Smooth muscle cell (in vitro differentiated cells): Measurements from ENCODE around the gene ZDHHC14. TPM values are rescaled to one million over a fixed set of nuclear protein-coding genes. Genes with fewer than 3 reads are reported as not detected.

ENCODE experiments used
- DNase-seq: peaks from one replicate; lab custom pipeline; 2025; ENCODE audit not compliant: unreplicated experiment; lab: John Stamatoyannopoulos, UW
- H2AFZ ChIP-seq: fragments of 200-600 bp; sonication (generic); 2 replicates; pipeline ENCODE4 v1.6.0; 2016; ENCODE audit warnings: antibody characterized with exemption, low read depth, mild to moderate bottlenecking
- H3F3A ChIP-seq: fragments of 200-600 bp; sonication (generic); 2 replicates; pipeline ENCODE4 v1.6.0; 2017; ENCODE audit warnings: antibody characterized with exemption, low read depth
- H3K27ac ChIP-seq: fragments of 200-600 bp; sonication (generic); 2 replicates; pipeline ENCODE4 v1.5.1; 2016; ENCODE audit warnings: low read depth, mild to moderate bottlenecking
- H3K27me3 ChIP-seq: fragments of 200-600 bp; sonication (generic); 2 replicates; pipeline ENCODE4 v1.6.1; 2016; ENCODE audit warnings: low read depth, mild to moderate bottlenecking
- H3K36me3 ChIP-seq: fragments of 200-600 bp; sonication (generic); 2 replicates; pipeline ENCODE4 v1.5.1; 2016; ENCODE audit warnings: low read depth
- H3K4me1 ChIP-seq: fragments of 200-600 bp; sonication (generic); 2 replicates; pipeline ENCODE4 v1.5.1; 2016; ENCODE audit warnings: low read depth
- H3K4me2 ChIP-seq: fragments of 200-600 bp; sonication (generic); 2 replicates; pipeline ENCODE4 v1.6.0; 2016; ENCODE audit warnings: mild to moderate bottlenecking
- H3K4me3 ChIP-seq: fragments of 200-600 bp; sonication (generic); 2 replicates; pipeline ENCODE4 v1.5.1; 2016; ENCODE audit warnings: mild to moderate bottlenecking
- H3K79me2 ChIP-seq: fragments of 200-600 bp; sonication (generic); 2 replicates; pipeline ENCODE4 v1.6.0; 2016; ENCODE audit warnings: low read depth, mild to moderate bottlenecking
- H3K9ac ChIP-seq: fragments of 200-600 bp; sonication (generic); 2 replicates; pipeline ENCODE4 v1.6.0; 2016; ENCODE audit warnings: low read depth
- H3K9me3 ChIP-seq: fragments of 200-600 bp; sonication (generic); replicated peaks from 2 replicates; pipeline ENCODE4 v1.5.1; 2016; ENCODE audit warnings: low read depth
- H4K20me1 ChIP-seq: fragments of 200-600 bp; sonication (generic); 2 replicates; pipeline ENCODE4 v1.6.0; 2016; ENCODE audit warnings: low read depth
- CTCF ChIP-seq: fragments of 200-600 bp; sonication (generic); IDR thresholded peaks from 2 replicates; pipeline ENCODE4 v1.5.1; 2017; ENCODE audit warnings: borderline replicate concordance, mild to moderate bottlenecking, antibody characterized with exemption; ENCODE audit not compliant: insufficient read depth, poor library complexity, severe bottlenecking
- WGBS: methylation state at CpG from one replicate; pipeline ENCODE4 v1.1.7; 2016; ENCODE audit warnings: low lambda C conversion rate; 5-methylcytosine and 5-hydroxymethylcytosine counted together
- polyA plus RNA-seq: library from polyadenylated mRNA; unstranded; fragments of >200 nt; fragmentation: Nextera tagmentation; extraction: Ambion mirVana; gene quantifications from 2 replicates; pipeline ENCODE4 v1.2.1, GENCODE V29; 2016
- total RNA-seq: library from RNA; depleted of rRNA; stranded (reverse); fragments of >200 nt; gene quantifications from 2 replicates; pipeline ENCODE4 v1.2.3, GENCODE V29; 2014

Gene ZDHHC14
- total and polyA plus RNA-seq, 2 experiments from 2014 or later, result 1.3 to 1.6 TPM

DNA sequence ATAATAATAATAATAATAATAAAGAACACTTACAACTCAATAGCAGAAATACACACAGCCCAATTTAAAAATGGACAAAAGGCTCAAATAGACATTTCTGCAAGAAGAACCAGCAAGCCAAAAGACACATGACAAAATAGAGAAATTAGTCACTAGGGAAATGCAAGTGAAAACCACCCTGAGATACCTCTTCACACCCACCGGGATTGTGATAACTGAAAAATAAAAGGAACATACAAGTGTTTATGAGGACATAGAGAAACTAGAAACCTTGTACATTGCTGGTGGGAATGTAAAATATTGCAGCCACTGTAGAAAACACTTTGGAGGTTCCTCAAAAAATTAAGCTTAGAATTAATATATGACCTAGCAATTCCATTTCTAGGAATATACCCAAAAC, 59.2 kb downstream of the ZDHHC14 start:
- H3K36me3 ChIP-seq, result no peaks in the 10 kb centered on the region
- no peak overlapping the region for H2AFZ ChIP-seq
- WGBS, result 95% methylated on average over 1 of the region's 1 CpG
- no peaks in the 10 kb centered on the region for H4K20me1 ChIP-seq
- no peaks in the 10 kb centered on the region for H3F3A ChIP-seq
- no peaks in the 10 kb centered on the region for H3K4me1 ChIP-seq
- no peaks in the 10 kb centered on the region for H3K27me3 ChIP-seq
- H3K4me3 ChIP-seq, result no peak overlapping the region
- H3K9ac ChIP-seq, result no peak overlapping the region
- H3K9me3 ChIP-seq, result no peaks in the 10 kb centered on the region
- H3K4me2 ChIP-seq, result no peak overlapping the region
- no peak for DNase-seq
- no peak overlapping the region for H3K27ac ChIP-seq
- no peak for TF ChIP-seq CTCF
- H3K79me2 ChIP-seq, result no peaks in the 10 kb centered on the region

GRCh38 chr6:157442291-157442690, 61.3 kb downstream of the ZDHHC14 start:
- TF ChIP-seq CTCF, result no peak
- H3K27ac ChIP-seq, result no peak overlapping the region
- no peaks in the 10 kb centered on the region for H3K79me2 ChIP-seq
- H4K20me1 ChIP-seq, result no peaks in the 10 kb centered on the region
- 70% methylated on average over 12 of the region's 12 CpGs for WGBS
- no peaks in the 10 kb centered on the region for H3F3A ChIP-seq
- DNase-seq, result no peak
- no peaks in the 10 kb centered on the region for H3K36me3 ChIP-seq
- no peak overlapping the region for H3K4me3 ChIP-seq
- H3K9ac ChIP-seq, result no peak overlapping the region
- no peaks in the 10 kb centered on the region for H3K27me3 ChIP-seq
- H3K4me2 ChIP-seq, result no peak overlapping the region
- no peaks in the 10 kb centered on the region for H3K9me3 ChIP-seq
- H2AFZ ChIP-seq, result no peak overlapping the region
- no peaks in the 10 kb centered on the region for H3K4me1 ChIP-seq

GRCh38 chr6:157443066-157443800, 62.2 kb downstream of the ZDHHC14 start:
- WGBS, result 71% methylated on average over 6 of the region's 6 CpGs
- DNase-seq, result no peak
- H4K20me1 ChIP-seq, result no peaks in the 10 kb centered on the region
- no peaks in the 10 kb centered on the region for H3F3A ChIP-seq
- H3K27ac ChIP-seq, result no peak overlapping the region
- H2AFZ ChIP-seq, result no peak overlapping the region
- H3K4me1 ChIP-seq, result no peaks in the 10 kb centered on the region
- no peak overlapping the region for H3K4me3 ChIP-seq
- H3K9me3 ChIP-seq, result no peaks in the 10 kb centered on the region
- no peaks in the 10 kb centered on the region for H3K79me2 ChIP-seq
- no peak overlapping the region for H3K4me2 ChIP-seq
- no peak for TF ChIP-seq CTCF
- no peaks in the 10 kb centered on the region for H3K27me3 ChIP-seq
- H3K9ac ChIP-seq, result no peak overlapping the region
- H3K36me3 ChIP-seq, result no peaks in the 10 kb centered on the region

DNA sequence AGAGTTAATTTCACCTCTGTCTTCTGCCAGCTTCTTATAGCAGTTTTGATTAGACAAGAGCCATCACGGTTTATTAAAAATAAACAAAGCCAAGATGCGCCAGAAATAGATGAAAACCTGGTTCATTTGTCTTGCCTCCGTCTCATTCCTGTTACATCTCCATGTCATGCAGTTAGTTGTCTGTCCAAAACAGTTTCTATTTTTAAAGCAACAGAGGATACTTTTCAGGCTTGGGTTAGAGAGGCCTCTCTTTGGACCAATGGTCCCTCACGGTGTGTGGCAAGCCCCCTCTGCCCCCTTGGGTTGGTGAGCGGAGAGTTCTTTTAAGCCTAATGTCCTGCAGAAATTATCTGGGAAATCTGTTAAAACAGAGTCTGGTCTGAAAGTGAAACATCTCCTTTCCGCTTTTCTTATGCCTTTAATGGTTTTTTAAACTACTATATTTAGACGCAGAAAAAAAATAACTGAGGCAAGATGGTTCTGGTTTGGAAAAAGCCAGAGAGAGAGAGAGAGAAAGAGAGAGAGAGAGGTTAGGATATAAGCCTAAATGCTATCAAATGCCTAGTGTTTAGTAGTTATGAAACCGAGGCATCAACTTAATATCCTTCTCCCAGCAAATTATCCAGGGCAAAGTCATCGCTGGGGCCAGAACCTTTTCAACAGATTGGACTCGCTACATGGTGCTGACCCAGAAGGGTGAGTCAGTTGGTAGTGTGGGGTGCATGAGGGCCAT, 64.5 kb downstream of the ZDHHC14 start:
- Histone ChIP-seq H3K36me3 (no peaks in the 10 kb centered on the region), H3K27me3 (no peaks in the 10 kb centered on the region), H3K4me3 (no peak overlapping the region), H3K9me3 (no peaks in the 10 kb centered on the region), H3K27ac (no peak overlapping the region), H3K79me2 (no peaks in the 10 kb centered on the region), H3K9ac (no peak overlapping the region), H3K4me1 (no peaks in the 10 kb centered on the region), H2AFZ (no peak overlapping the region), H4K20me1 (no peaks in the 10 kb centered on the region), H3F3A (no peaks in the 10 kb centered on the region), H3K4me2 (no peak overlapping the region)
- 85% methylated on average over 10 of the region's 10 CpGs for WGBS
- TF ChIP-seq CTCF, result no peak
- DNase-seq, result no peak
